HEK293 (cell line): ENCODE measurements around the gene TECPR2.

Experiments
- CTCF ChIA-PET: fragments of 350-600 bp; formaldehyde crosslinking; extraction: SDS; loops from one replicate; lab custom pipeline; 2021; ENCODE audit warnings: antibody characterized with exemption; lab: Yijun Ruan, JAX
- POLR2A ChIA-PET: fragments of 300-600 bp; formaldehyde crosslinking; extraction: SDS; loops from one replicate; lab custom pipeline; 2020; ENCODE audit warnings: antibody characterized with exemption, inconsistent platforms; lab: Yijun Ruan, JAX
- H3K27ac ChIP-seq: fragments of 200-500 bp; sonication (Bioruptor generic); 2 replicates; pipeline ENCODE4 v1.5.1; 2014; ENCODE audit warnings: low read depth, low read length, control low read depth, inconsistent platforms; ENCODE audit errors: extremely low read depth
- H3K36me3 ChIP-seq, 2 experiments: fragments of 200-500 bp in 1 of 2; sonication (Bioruptor generic) in 1 of 2; 1 replicate in 1 of 2; 2 replicates in 1 of 2; pipeline ENCODE4 v1.5.1; 2014 to 2017; ENCODE audit warnings: inconsistent platforms in 2 of 2, low read length in 2 of 2; ENCODE audit not compliant: control insufficient read depth in 2 of 2, insufficient read depth in 1 of 2
- H3K4me1 ChIP-seq: fragments of 200-500 bp; sonication (Bioruptor generic); 2 replicates; pipeline ENCODE4 v1.5.1; 2014; ENCODE audit warnings: mild to moderate bottlenecking, low read length, inconsistent platforms; ENCODE audit not compliant: control insufficient read depth, insufficient read depth
- H3K4me3 ChIP-seq: 2 replicates; pipeline ENCODE4 v1.5.1; 2011; ENCODE audit warnings: low read depth, mild to moderate bottlenecking, control low read depth, low read length, moderate library complexity
- H3K9me3 ChIP-seq: fragments of 200-500 bp; sonication (Bioruptor generic); 2 replicates; pipeline ENCODE4 v1.5.1; 2014; ENCODE audit warnings: low read depth, low read length, inconsistent platforms; ENCODE audit not compliant: control insufficient read depth, insufficient read depth
- FEZF1 ChIP-seq: fragments of 450-650 bp; formaldehyde crosslinking; IDR thresholded peaks from 2 replicates; pipeline ENCODE4 v1.5.1; 2016; ENCODE audit warnings: missing biosample characterization, missing genetic modification characterization
- GLIS1 ChIP-seq: fragments of 450-650 bp; formaldehyde crosslinking; IDR thresholded peaks from 2 replicates; pipeline ENCODE4 v1.5.1; 2016; ENCODE audit warnings: missing biosample characterization, missing genetic modification characterization
- INSM2 ChIP-seq: fragments of 450-650 bp; formaldehyde crosslinking; IDR thresholded peaks from 2 replicates; pipeline ENCODE4 v1.5.1; 2016; ENCODE audit warnings: missing biosample characterization, missing genetic modification characterization
- OSR2 ChIP-seq: fragments of 450-650 bp; formaldehyde crosslinking; IDR thresholded peaks from 2 replicates; pipeline ENCODE4 v1.5.1; 2016; ENCODE audit warnings: missing biosample characterization, missing genetic modification characterization
- REPIN1 ChIP-seq: fragments of 450-650 bp; formaldehyde crosslinking; IDR thresholded peaks from 2 replicates; pipeline ENCODE4 v1.5.1; 2017; ENCODE audit warnings: missing biosample characterization, missing genetic modification characterization, low read depth
- SP7 ChIP-seq: fragments of 450-650 bp; formaldehyde crosslinking; IDR thresholded peaks from 2 replicates; pipeline ENCODE4 v1.5.1; 2016; ENCODE audit warnings: missing biosample characterization, missing genetic modification characterization
- TSHZ1 ChIP-seq: fragments of 450-650 bp; formaldehyde crosslinking; IDR thresholded peaks from 2 replicates; pipeline ENCODE4 v1.5.1; 2016; ENCODE audit warnings: missing biosample characterization, missing genetic modification characterization, borderline replicate concordance
- ZBTB11 ChIP-seq: fragments of 450-650 bp; formaldehyde crosslinking; conservative IDR thresholded peaks from 2 replicates; pipeline ENCODE4 v1.5.1; 2016; ENCODE audit warnings: low read depth, missing biosample characterization, missing genetic modification characterization
- ZBTB48 ChIP-seq: fragments of 450-650 bp; formaldehyde crosslinking; IDR thresholded peaks from 2 replicates; pipeline ENCODE4 v1.5.1; 2016; ENCODE audit warnings: missing biosample characterization, missing genetic modification characterization
- ZFP69B ChIP-seq: fragments of 450-650 bp; formaldehyde crosslinking; IDR thresholded peaks from 2 replicates; pipeline ENCODE4 v1.5.1; 2016; ENCODE audit warnings: missing biosample characterization, missing genetic modification characterization
- ZNF146 ChIP-seq: fragments of 450-650 bp; formaldehyde crosslinking; IDR thresholded peaks from 2 replicates; pipeline ENCODE4 v1.5.1; 2016; ENCODE audit warnings: missing biosample characterization, missing genetic modification characterization
- ZNF175 ChIP-seq: fragments of 450-650 bp; formaldehyde crosslinking; IDR thresholded peaks from 2 replicates; pipeline ENCODE4 v1.5.1; 2016; ENCODE audit warnings: missing biosample characterization, missing genetic modification characterization
- ZNF266 ChIP-seq: fragments of 450-650 bp; formaldehyde crosslinking; IDR thresholded peaks from 2 replicates; pipeline ENCODE4 v1.5.1; 2016; ENCODE audit warnings: missing biosample characterization, missing genetic modification characterization, low read depth
- ZNF302 ChIP-seq: fragments of 450-650 bp; formaldehyde crosslinking; IDR thresholded peaks from 2 replicates; pipeline ENCODE4 v1.5.1; 2016; ENCODE audit warnings: missing biosample characterization, missing genetic modification characterization, low read depth
- ZNF596 ChIP-seq: fragments of 450-650 bp; IDR thresholded peaks from 2 replicates; pipeline ENCODE4 v1.5.0; 2018; ENCODE audit warnings: missing biosample characterization, mild to moderate bottlenecking, missing genetic modification characterization, moderate library complexity
- ZNF629 ChIP-seq: fragments of 450-650 bp; formaldehyde crosslinking; IDR thresholded peaks from 2 replicates; pipeline ENCODE4 v1.5.1; 2017; ENCODE audit warnings: missing biosample characterization, missing genetic modification characterization
- ZSCAN23 ChIP-seq: fragments of 450-650 bp; formaldehyde crosslinking; IDR thresholded peaks from 2 replicates; pipeline ENCODE4 v1.5.1; 2016; ENCODE audit warnings: missing biosample characterization, missing genetic modification characterization
- TF ChIP-seq, protein P1 (sequence below): fragments of 450-650 bp; IDR thresholded peaks from 2 replicates; pipeline ENCODE4 v1.5.1; 2018; ENCODE audit warnings: missing biosample characterization, missing genetic modification characterization
- TF ChIP-seq, protein P2 (sequence below): fragments of 450-650 bp; formaldehyde crosslinking; IDR thresholded peaks from 2 replicates; pipeline ENCODE4 v1.5.1; 2016; ENCODE audit warnings: missing biosample characterization, missing genetic modification characterization
- TF ChIP-seq, protein P3 (sequence below): fragments of 450-650 bp; formaldehyde crosslinking; IDR thresholded peaks from 2 replicates; pipeline ENCODE4 v1.5.1; 2017; ENCODE audit warnings: missing biosample characterization, missing genetic modification characterization

TECPR2 gene

DNA sequence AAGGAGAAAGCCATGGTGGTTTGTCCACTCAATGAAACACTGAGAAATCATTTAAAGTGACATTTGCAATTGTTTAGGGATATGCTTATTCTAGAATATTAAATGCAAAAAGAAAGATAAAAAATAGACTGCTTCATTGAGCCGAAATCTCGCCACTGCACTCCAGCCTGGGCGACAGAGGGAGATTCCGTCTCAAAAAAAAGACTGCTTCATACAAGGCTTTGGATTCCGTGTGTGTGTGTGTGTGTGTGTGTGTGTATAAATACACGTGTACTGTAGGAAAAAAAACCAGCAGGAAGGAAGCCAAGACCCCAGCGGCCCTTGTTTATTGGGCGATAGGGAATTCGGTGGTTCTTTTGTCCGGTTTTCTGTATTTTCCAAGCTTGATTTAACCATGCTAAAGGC is 46.4 kb upstream of the TECPR2 start (continued):
- TF ChIP-seq, protein P1, sequence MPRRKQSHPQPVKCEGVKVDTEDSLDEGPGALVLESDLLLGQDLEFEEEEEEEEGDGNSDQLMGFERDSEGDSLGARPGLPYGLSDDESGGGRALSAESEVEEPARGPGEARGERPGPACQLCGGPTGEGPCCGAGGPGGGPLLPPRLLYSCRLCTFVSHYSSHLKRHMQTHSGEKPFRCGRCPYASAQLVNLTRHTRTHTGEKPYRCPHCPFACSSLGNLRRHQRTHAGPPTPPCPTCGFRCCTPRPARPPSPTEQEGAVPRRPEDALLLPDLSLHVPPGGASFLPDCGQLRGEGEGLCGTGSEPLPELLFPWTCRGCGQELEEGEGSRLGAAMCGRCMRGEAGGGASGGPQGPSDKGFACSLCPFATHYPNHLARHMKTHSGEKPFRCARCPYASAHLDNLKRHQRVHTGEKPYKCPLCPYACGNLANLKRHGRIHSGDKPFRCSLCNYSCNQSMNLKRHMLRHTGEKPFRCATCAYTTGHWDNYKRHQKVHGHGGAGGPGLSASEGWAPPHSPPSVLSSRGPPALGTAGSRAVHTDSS (tag by site-specific recombination) = no peak
- TF ChIP-seq ZBTB48 (tag by site-specific recombination) = no peak
- TF ChIP-seq GLIS1 (tag by site-specific recombination) = no peak
- TF ChIP-seq ZSCAN23 = no peak
- TF ChIP-seq ZBTB11 (tag by site-specific recombination) = no peak

- peaks cover 13% of the 10 kb centered on the region for H3K4me1 ChIP-seq
- H3K36me3 ChIP-seq = peaks cover 0 to 9% of the 10 kb centered on the region in 2 experiments; a peak in 1 of 3 replicates
- CTCF ChIA-PET = interaction anchor here (0.6 to 1.1 kb wide), 7 partner anchors 13 to 586 kb away, joined by 3 to 7 read pairs (median 4); partner anchors contain the start of gene MOK
- H3K4me3 ChIP-seq = peak overlapping the region; percentile 62
- POLR2A ChIA-PET = interaction anchor here (0.7 to 1.3 kb wide), 4 partner anchors 12 to 351 kb away, joined by 3 to 7 read pairs (median 4); partner anchors contain the start of gene MOK
- peak overlapping the region; percentile 78 for H3K27ac ChIP-seq
- no peaks in the 10 kb centered on the region for H3K9me3 ChIP-seq
- TF ChIP-seq SP7 (tag by site-specific recombination) (peak; percentile 94), ZNF175 (tag by site-specific recombination) (no peak), ZNF146 (tag by site-specific recombination) (peak; percentile 35; the same call in 1 of the 2 replicates), OSR2 (tag by site-specific recombination) (0 out of 2 replicates have a peak, but pooled peaks have one; percentile 14), INSM2 (peak; percentile 89), TSHZ1 (tag by site-specific recombination) (peak; percentile 70; the same call in 1 of the 2 replicates), ZNF302 (tag by site-specific recombination) (no peak), ZFP69B (peak; percentile 12), REPIN1 (tag by site-specific recombination) (peak; percentile 96; the same call in 1 of the 2 replicates), FEZF1 (tag by site-specific recombination) (peak; percentile 17; the same call in 1 of the 2 replicates), GLIS1 (tag by site-specific recombination) (peak; percentile 65), ZNF629 (tag by site-specific recombination) (peak; percentile 91), ZNF596 (0 out of 2 replicates have a peak, but pooled peaks have one; percentile 16), ZNF266 (tag by site-specific recombination) (no peak)
- TF ChIP-seq, protein P2, sequence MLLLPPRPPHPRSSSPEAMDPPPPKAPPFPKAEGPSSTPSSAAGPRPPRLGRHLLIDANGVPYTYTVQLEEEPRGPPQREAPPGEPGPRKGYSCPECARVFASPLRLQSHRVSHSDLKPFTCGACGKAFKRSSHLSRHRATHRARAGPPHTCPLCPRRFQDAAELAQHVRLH (tag by site-specific recombination) = peak; percentile 78; the same call in 1 of the 2 replicates
- TF ChIP-seq, protein P3, sequence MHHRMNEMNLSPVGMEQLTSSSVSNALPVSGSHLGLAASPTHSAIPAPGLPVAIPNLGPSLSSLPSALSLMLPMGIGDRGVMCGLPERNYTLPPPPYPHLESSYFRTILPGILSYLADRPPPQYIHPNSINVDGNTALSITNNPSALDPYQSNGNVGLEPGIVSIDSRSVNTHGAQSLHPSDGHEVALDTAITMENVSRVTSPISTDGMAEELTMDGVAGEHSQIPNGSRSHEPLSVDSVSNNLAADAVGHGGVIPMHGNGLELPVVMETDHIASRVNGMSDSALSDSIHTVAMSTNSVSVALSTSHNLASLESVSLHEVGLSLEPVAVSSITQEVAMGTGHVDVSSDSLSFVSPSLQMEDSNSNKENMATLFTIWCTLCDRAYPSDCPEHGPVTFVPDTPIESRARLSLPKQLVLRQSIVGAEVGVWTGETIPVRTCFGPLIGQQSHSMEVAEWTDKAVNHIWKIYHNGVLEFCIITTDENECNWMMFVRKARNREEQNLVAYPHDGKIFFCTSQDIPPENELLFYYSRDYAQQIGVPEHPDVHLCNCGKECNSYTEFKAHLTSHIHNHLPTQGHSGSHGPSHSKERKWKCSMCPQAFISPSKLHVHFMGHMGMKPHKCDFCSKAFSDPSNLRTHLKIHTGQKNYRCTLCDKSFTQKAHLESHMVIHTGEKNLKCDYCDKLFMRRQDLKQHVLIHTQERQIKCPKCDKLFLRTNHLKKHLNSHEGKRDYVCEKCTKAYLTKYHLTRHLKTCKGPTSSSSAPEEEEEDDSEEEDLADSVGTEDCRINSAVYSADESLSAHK (tag by site-specific recombination) = 0 out of 2 replicates have a peak, but pooled peaks have one; percentile 48
Measured at GRCh38 chr14:102316743-102317563, 45.8 kb upstream of the TECPR2 start.
